Mucosa of stomach (tissue), 1 donor: ENCODE results near the gene OXNAD1.

Source experiments
- H3K27me3 ChIP-seq: one replicate; pipeline ENCODE4 v1.7.0; 2013; ENCODE audit warnings: mild to moderate bottlenecking, low read length; ENCODE audit not compliant: control insufficient read depth, insufficient read depth
- H3K36me3 ChIP-seq: one replicate; pipeline ENCODE4 v1.7.0; 2013; ENCODE audit warnings: low read length; ENCODE audit not compliant: control insufficient read depth, insufficient read depth
- H3K4me1 ChIP-seq: one replicate; pipeline ENCODE4 v1.7.0; 2013; ENCODE audit warnings: mild to moderate bottlenecking, low read length; ENCODE audit not compliant: control insufficient read depth, insufficient read depth
- H3K4me3 ChIP-seq: one replicate; pipeline ENCODE4 v1.7.0; 2013; ENCODE audit warnings: low read length
- H3K9ac ChIP-seq: one replicate; pipeline ENCODE4 v1.7.0; 2013; ENCODE audit warnings: mild to moderate bottlenecking, low read length, moderate library complexity
- H3K9me3 ChIP-seq: one replicate; pipeline ENCODE4 v1.7.0; 2013; ENCODE audit warnings: mild to moderate bottlenecking, low read length, moderate library complexity; ENCODE audit not compliant: control insufficient read depth
- donor health status: Pancreatic carcinoma.

OXNAD1 gene

DNA sequence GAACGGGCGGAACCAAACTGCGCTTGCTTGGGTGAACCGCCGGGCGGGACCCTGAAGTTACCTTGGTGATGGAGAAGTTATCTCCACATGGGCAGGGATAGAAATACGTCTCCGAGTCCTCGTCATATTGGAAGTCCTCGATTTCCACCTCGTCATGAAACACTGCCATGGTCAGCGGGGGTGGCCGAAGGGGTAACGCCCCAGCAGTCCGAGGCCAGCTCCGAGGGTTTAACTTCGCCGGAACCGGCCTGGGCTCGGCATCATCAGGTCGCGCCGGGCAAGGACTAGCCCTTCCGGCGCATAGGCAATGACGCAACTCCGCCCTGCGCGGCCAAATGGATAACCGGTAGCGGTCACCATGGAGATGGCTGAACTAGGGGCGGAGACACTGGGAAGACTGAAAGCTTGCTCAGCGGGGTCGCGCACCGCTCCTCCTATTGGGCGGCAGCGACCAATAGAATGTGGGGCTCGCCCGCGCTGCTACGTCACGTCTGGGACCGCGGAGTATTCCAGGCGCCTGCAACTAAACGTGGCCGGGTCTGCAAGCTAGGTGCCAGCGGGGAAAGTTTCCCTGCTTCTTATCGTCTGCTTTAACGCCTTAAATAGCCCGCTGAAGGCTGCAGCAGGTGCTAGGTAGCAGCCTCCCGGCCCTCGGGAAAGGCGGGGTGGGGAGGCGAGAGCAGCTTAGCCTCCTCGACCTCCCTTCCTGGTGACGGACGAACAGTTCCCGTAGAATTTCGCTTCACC is at the start of gene OXNAD1, which contains the start of gene DPH3:
TSS of gene OXNAD1 (plus strand) at position 505 of the 747 bp plus-strand sequence. CDS start 5,741 bp downstream, outside the sequence.
TSS of gene DPH3 (minus strand) at position 236 of the 747 bp plus-strand sequence. CDS start at position 169, 67 bp downstream.
- peaks cover 17% of the 10 kb centered on the region for H3K4me1 ChIP-seq
- peak within 1 kb of the TSS; percentile 79 for H3K9ac ChIP-seq
- no peaks in the 10 kb centered on the region for H3K9me3 ChIP-seq
- peak within 1 kb of the TSS; percentile 75 for H3K4me3 ChIP-seq
- no peaks in the 10 kb centered on the region for H3K36me3 ChIP-seq
- no peaks in the 10 kb centered on the region for H3K27me3 ChIP-seq

GRCh38 chr3:16216373-16216935 is 48.6 kb upstream of the OXNAD1 start:
- H3K9me3 ChIP-seq: no peaks in the 10 kb centered on the region
- no peaks in the 10 kb centered on the region for H3K36me3 ChIP-seq
- no peaks in the 10 kb centered on the region for H3K27me3 ChIP-seq
- H3K4me3 ChIP-seq: no peak overlapping the region
- no peaks in the 10 kb centered on the region for H3K4me1 ChIP-seq
- H3K9ac ChIP-seq: no peak overlapping the region

GRCh38 chr3:16219777-16220176 is 45.2 kb upstream of the OXNAD1 start:
- Histone ChIP-seq H3K4me3 (no peak overlapping the region), H3K9ac (no peak overlapping the region), H3K27me3 (no peaks in the 10 kb centered on the region), H3K9me3 (no peaks in the 10 kb centered on the region), H3K4me1 (no peaks in the 10 kb centered on the region), H3K36me3 (no peaks in the 10 kb centered on the region)

GRCh38 chr3:16221990-16222389 is 43.0 kb upstream of the OXNAD1 start:
- H3K9me3 ChIP-seq: no peaks in the 10 kb centered on the region
- no peaks in the 10 kb centered on the region for H3K4me1 ChIP-seq
- H3K27me3 ChIP-seq: no peaks in the 10 kb centered on the region
- H3K36me3 ChIP-seq: no peaks in the 10 kb centered on the region
- no peak overlapping the region for H3K4me3 ChIP-seq
- H3K9ac ChIP-seq: no peak overlapping the region

- Histone ChIP-seq H3K4me1 (no peaks in the 10 kb centered on the region), H3K4me3 (no peak overlapping the region), H3K36me3 (no peaks in the 10 kb centered on the region)
Observed at GRCh38 chr3:16222547-16222946, 42.5 kb upstream of the OXNAD1 start.

GRCh38 chr3:16224325-16224724 is 40.7 kb upstream of the OXNAD1 start:
- no peaks in the 10 kb centered on the region for H3K4me1 ChIP-seq
- no peak overlapping the region for H3K4me3 ChIP-seq
- H3K27me3 ChIP-seq: no peaks in the 10 kb centered on the region
- H3K36me3 ChIP-seq: no peaks in the 10 kb centered on the region
- H3K9ac ChIP-seq: no peak overlapping the region
- H3K9me3 ChIP-seq: no peaks in the 10 kb centered on the region

More at GRCh38 chr3:16222547-16222946, 42.5 kb upstream of the OXNAD1 start:
- H3K9ac ChIP-seq: no peak overlapping the region
- no peaks in the 10 kb centered on the region for H3K9me3 ChIP-seq
- no peaks in the 10 kb centered on the region for H3K27me3 ChIP-seq

GRCh38 chr3:16227566-16227965 is 37.4 kb upstream of the OXNAD1 start:
- no peaks in the 10 kb centered on the region for H3K9me3 ChIP-seq
- H3K27me3 ChIP-seq: no peaks in the 10 kb centered on the region
- H3K9ac ChIP-seq: no peak overlapping the region
- no peak overlapping the region for H3K4me3 ChIP-seq
- no peaks in the 10 kb centered on the region for H3K36me3 ChIP-seq
- H3K4me1 ChIP-seq: no peaks in the 10 kb centered on the region

DNA sequence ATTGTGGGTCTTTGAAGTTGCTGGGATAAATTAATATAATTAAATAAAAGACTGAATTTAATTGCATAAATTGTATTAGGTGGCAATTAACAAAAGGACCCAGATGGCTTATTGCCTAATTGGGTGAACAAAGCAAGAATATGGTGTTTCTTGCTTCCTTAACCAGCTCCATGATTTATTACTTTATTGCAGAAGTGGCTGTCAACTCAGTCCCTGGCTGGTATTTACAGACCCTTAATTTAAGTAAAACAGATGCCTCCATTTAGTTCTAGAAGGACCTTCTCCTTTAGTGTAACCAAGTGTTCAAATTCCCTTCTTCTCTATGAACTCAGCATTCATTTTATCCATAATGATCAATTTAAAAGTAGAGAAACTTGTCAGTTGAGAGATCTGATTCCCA is 35.3 kb upstream of the OXNAD1 start:
- Histone ChIP-seq H3K9me3 (no peaks in the 10 kb centered on the region), H3K4me3 (no peak overlapping the region), H3K36me3 (no peaks in the 10 kb centered on the region), H3K9ac (no peak overlapping the region), H3K27me3 (no peaks in the 10 kb centered on the region), H3K4me1 (no peaks in the 10 kb centered on the region)

DNA sequence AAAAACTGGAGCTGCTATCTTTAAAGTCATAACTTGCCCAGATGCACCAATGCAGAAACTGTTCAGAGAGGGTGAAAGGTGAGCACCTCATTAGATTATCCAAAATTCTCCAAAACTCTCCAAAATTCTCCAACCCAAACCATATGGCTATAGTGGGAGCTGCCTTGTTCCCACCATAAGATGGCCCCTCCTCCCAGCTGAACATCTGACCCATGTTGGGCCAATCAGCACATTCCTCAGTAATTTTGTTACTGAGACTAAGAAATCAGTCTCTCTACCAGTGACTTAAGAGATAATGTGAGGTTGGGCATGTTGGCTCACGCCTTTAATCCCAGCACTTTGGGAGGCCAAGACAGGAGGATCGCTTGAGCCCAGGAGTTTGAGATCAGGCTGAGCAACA is 33.0 kb upstream of the OXNAD1 start:
- Histone ChIP-seq H3K9me3 (no peaks in the 10 kb centered on the region), H3K4me3 (no peak overlapping the region), H3K36me3 (no peaks in the 10 kb centered on the region), H3K4me1 (no peaks in the 10 kb centered on the region), H3K27me3 (no peaks in the 10 kb centered on the region), H3K9ac (no peak overlapping the region)

DNA sequence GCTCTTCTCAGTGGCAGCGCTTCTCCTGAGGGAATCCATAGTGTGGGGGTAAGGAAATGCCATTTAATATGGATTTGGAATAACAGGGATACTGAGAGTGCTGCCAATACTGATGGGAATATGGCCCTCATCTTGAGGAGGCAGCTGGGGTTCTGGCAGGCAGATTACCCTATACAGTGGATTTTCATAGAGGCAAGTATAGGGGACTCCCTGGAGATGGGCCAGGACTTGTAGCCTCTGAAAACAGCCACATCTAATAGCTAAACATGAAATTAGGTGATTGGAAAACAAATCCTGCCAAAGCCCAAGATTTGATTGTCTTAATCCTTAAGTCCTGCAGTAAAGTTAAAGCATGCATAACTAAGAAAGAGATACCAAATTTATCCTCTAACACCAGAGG is 31.2 kb upstream of the OXNAD1 start:
- H3K4me1 ChIP-seq: no peaks in the 10 kb centered on the region
- no peak overlapping the region for H3K9ac ChIP-seq
- no peaks in the 10 kb centered on the region for H3K9me3 ChIP-seq
- no peak overlapping the region for H3K4me3 ChIP-seq
- no peaks in the 10 kb centered on the region for H3K27me3 ChIP-seq
- no peaks in the 10 kb centered on the region for H3K36me3 ChIP-seq

- no peak overlapping the region for H3K9ac ChIP-seq
- no peak overlapping the region for H3K4me3 ChIP-seq
- no peaks in the 10 kb centered on the region for H3K36me3 ChIP-seq
- H3K27me3 ChIP-seq: no peaks in the 10 kb centered on the region
- no peaks in the 10 kb centered on the region for H3K9me3 ChIP-seq
- H3K4me1 ChIP-seq: no peaks in the 10 kb centered on the region
Observed at GRCh38 chr3:16234281-16234680, 30.7 kb upstream of the OXNAD1 start.

GRCh38 chr3:16236030-16236639 is 28.9 kb upstream of the OXNAD1 start:
- Histone ChIP-seq H3K27me3 (no peaks in the 10 kb centered on the region), H3K4me1 (no peaks in the 10 kb centered on the region), H3K36me3 (no peaks in the 10 kb centered on the region), H3K9ac (no peak overlapping the region), H3K9me3 (no peaks in the 10 kb centered on the region), H3K4me3 (no peak overlapping the region)
